Right renal pelvis (tissue), 4 donors: Measurements from ENCODE around the gene EIF3L. TPM values are rescaled to one million over a fixed set of nuclear protein-coding genes. Genes with fewer than 3 reads are reported as not detected.

Experiments used
- DNase-seq, 4 donors: peaks; one replicate each; pipeline ENCODE4 v3.0.0-alpha.2; 2013; ENCODE audit warnings: low read depth in 4 of 4, low spot score in 3 of 4, missing footprints in 1 of 4
- polyA plus RNA-seq, 4 donors: library from polyadenylated mRNA; unstranded; fragments of 120-200 nt; gene quantifications; one replicate each; pipeline ENCODE4 v1.2.1, GENCODE V29; 2013; ENCODE audit not compliant: insufficient read length in 4 of 4

Gene EIF3L
- polyA plus RNA-seq, 4 donors: 1,007 to 1,114 (median 1,055) TPM

DNA sequence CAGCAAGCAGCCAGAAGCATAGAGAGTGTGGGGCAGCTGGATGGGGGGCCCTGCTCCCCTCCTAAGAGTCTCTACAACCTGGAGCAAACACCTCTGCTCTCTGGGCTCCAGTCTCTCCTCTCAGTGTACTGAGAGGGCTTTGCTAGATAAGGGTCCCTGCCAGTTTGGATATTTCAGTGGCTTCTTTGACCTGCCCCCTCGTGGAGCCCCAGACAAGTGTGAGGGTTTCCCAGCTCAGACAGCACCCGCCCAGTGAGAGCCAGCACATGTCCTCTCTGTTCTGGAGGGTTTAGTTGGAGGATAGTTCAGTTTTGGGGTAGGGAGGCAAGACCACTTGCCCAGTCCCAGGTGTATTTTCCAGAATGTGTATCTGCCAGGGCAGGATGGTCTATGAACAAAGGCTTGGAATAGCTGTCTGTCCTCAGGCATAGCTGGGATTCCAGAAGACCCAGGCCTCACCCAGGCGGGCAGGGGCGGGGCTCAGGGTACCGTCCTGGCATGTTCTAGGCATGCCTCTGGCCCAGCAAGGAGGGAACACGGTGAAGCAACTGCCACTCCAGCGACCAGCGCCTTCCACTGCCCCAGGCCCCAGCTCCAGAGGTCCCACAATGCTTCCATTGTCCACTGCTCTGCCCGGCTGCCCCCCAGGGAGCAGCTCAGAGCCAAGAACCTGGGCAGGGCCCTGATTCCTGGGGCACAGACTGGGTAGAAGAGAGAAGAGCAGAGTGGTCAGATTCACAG is 49.4 kb downstream of the EIF3L start:
- no peak for DNase-seq

DNA sequence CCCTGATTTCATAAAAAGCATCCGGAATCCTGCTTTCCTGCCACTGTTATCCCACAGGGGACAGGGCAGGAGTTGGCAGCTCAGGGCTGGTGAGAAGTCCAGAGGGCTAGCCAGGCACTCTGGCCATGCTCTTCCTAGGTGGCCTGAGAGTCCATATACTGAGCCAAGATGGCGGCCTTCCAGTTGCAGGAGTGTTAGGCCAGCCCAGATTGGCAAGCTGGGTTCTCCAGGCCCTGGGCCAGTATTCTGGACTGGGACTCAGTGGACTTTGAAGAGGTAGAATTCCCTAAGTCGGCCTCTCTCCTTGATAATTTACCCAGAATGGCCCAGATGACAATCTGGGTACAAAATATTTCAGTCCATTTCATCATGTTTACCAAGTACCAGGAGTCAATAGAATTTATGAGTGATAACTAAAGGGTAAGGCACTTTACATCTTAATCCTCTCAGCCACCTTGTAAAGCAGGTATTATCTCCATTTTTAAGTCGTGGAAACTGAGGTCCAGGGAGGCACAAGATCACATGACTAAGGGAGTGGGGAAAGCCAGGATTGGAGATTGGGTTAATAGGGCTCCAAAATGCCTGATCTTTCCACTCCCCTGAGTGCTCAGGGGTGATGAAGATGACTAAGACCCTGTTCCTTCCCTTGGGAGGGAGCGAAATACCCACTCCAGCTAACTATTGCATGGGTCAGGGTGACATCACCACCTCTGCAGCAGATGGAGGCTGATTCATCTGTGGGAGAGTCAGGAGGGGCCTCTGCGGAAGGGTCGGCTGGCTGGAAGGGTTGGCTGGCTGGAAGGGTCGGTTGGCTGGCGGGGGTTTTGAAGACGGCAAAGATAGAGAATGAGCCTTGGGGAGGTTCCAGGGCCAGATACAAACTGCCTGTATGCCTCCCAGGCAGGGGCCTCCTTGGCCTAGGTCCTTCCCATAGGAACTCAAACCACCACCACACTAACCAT is 55.6 kb downstream of the EIF3L start:
- no peak for DNase-seq

- DNase-seq: peak in 1 of 4 donors; percentile 25
Measured at GRCh38 chr22:37905534-37906363, 56.5 kb downstream of the EIF3L start, which contains the start of gene MICALL1. TSS of gene MICALL1 (plus strand) at chr22:37906297. CDS start at chr22:37906423, 126 bp downstream.

DNA sequence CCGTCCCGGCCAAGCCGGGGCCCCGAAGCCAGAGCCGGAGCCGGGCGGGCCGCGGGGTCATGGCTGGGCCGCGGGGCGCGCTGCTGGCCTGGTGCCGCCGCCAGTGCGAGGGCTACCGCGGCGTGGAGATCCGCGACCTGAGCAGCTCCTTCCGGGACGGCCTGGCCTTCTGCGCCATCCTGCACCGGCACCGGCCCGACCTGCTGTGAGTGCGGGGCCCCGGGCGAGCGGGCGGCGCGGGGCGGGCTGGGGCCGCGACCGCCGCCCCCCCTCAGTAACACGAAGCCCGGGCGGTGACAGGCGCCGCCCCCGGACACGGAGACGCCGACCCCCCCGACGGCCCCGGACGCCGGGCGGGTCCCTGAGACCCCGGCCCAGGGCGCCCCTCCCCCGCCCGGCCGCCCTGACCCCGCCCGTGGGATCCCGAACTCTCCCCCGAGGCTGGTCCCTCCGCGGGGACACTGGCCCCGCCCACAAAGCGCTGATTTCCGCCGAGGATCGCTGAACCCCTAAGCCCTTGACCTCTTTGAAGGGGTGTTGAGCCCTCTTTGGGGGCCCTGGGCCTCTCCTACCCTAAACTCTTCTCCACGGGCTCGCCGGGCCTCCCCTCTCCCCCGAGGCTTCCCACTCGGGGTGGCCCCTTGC is 57.3 kb downstream of the EIF3L start:
- no peak for DNase-seq

GRCh38 chr22:37907036-37907954 is 58.1 kb downstream of the EIF3L start:
- no peak for DNase-seq

GRCh38 chr22:37909766-37910165 is 60.5 kb downstream of the EIF3L start:
- DNase-seq: no peak

DNA sequence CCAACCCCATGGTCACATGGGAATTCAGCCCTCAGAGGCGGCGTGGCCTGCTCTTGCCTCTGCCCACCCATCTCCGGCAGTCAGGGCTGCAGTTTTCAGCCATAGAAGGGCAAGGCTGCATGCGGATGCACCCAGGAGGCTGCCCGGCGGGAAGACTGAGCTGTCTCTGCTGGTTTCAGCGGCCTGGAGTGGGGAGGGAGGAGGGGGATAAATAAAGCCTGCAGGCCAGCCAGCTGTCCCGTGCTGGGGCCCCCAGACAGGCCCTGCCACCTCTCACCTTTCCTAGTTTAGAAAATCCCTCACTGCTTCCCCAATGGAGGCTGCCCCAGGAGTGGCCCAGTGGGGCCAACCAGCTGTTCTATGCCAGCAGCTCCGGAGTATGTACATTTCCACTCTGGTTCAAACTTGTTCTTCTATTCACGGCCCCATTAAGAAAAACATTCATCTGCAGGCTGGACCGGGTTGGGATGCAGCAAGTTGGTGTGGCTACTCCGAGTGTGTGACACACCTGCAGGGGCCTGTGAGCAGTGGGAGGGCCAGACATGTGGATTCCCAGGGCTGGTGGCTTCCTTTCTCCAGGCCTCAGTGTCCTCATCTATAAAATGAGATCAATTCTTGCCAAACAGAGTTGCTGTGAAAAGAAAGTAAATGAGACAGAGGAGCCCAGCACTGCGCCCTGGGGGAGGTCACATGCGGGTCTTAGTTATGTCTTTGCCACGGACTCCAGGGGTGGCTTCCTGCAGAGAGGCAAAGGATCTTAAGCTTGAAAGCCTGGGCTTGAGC is 61.9 kb downstream of the EIF3L start:
- DNase-seq: no peak

DNA sequence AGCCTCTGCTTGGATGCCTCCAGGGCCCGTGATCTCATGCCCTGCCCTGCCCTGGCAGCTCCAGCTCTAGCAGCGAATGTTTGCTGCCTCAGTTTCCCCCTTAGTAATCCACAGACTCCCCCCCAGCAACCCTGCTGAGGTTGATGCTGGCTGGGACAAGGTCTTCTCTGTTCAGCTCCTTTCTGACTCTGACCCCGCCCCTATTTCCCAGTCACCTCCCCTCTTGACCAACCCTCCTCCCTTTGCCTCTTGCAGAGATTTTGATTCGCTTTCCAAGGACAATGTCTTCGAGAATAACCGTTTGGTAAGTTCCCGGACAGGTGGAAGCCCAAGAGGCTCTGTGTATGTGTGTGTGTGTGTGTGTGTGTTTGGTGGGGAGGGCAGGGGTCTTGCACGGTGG is 62.5 kb downstream of the EIF3L start:
- no peak for DNase-seq

DNA sequence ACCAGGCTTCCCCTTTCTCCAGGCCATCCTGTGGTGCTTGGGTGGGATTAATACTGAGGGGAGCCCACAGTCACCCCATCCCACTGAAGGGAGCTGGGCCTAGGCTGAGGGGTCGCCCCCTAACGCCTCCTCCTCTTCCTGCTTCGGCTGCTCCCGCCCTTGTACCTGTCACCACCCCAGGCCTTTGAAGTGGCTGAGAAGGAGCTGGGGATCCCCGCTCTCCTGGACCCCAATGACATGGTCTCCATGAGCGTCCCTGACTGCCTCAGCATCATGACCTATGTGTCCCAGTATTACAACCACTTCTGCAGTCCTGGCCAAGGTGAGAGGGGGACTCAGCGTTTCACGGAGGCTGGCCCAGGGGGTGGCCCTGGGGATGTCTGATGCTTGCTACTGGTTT is 63.0 kb downstream of the EIF3L start:
- DNase-seq: no peak

DNA sequence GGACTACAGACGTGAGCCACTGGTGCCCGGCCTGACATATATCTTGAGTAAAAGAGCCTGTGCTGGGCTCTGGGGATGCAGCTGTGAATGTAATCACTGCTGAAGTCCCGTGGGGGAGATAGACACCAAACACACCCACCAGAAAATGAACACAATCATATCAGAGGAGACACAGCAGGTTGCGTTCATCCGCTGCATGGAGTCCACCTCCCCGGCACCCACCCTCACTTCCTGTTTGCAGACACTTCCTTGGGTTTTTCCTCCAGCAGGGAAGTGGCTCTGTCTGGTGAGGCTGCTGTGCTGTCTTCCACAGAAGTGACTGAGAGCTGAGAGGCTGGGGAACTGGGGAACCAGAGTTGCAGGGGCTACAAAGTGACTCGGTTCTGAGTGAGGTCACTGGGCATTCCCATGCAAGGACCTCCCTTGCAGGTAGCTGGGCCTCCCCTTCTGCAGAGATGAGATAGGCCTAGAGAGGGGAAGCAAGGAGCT is 64.1 kb downstream of the EIF3L start:
- DNase-seq: no peak

DNA sequence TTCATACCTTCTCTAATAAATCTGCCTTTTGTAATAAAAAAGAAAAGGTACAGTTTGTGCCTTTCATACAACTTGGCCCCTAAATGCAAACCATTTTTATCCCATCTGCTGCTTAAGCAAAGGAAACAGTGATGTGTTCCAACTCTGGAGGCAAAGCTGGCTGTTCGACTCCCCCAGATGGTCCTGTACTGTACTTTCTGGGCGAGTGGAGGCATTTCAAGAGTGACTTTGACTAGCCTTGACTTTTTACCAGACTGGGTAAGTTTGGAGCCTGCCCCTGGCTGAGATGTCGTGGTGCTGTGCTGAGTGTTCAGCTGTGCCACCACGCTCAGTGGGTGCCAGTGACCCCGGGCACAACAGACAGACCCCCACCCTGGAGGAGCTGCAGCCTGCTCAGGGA is 67.1 kb downstream of the EIF3L start:
- DNase-seq: no peak

- no peak for DNase-seq
Measured at GRCh38 chr22:37917874-37918548, 68.8 kb downstream of the EIF3L start.

DNA sequence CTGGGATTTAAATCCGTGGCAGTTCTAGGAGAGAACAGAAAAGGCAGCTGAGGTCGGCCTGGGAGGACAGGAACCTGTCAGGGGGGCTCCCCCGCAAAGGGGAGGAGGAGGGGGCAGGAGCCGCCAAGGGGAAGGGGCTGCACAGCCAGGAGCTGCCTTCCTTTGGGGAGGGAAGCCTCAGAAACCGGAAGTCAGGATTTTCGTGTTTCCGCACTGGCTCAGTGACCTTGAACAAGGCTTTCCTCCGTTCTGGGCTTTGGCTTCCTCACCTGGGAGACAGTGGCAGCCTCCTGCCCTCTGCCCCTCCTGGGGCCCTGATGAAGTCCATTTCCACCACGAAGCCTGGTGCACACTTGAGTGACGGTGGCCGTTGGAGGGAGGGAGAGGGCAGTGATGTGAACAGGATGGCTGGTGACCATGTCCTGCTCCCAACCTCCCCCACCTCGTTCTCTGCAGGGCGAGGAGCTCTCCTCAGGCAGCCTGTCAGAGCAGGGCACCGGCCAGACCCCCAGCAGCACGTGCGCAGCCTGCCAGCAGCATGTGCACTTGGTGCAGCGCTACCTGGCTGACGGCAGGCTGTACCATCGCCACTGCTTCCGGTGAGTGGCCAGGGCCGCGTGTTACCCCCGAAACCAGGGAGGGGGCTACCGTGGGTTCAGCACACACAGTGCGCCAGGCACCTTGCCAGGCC is 69.5 kb downstream of the EIF3L start:
- no peak for DNase-seq

DNA sequence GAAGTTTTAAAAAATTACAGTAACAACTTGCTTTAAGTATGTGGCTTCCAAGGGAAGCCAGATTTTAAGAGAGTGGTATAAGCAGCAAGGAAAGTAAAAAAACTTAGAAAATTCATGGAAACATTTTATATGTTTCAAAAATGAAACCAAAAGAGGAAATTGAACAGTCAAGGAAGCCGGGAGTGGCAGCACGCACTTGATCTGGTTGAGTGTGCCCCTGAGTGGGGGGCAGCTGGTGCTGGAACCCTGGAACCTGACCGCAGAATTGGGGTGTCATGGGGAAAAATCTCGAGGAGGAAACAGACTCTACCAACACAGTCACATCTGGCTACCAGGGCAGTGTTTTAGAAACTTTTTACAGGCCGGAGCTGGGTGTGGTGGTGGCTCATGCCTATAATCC is 70.9 kb downstream of the EIF3L start:
- no peak for DNase-seq

DNA sequence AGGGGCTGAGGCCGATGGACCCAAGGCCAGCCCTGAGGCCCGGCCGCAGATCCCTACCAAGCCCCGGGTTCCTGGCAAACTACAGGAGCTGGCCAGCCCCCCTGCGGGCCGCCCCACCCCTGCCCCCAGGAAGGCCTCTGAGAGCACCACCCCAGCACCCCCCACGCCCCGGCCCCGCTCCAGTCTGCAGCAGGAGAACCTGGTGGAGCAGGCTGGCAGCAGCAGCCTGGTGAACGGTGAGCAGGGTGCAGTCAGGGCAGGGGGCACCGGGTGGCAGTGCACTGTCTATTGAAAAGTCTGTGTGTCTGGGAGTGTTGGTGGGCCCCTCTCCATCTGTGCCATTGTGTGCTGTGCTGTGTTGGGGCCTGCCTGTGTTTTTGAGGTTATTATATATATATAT is 73.0 kb downstream of the EIF3L start:
- no peak for DNase-seq

DNA sequence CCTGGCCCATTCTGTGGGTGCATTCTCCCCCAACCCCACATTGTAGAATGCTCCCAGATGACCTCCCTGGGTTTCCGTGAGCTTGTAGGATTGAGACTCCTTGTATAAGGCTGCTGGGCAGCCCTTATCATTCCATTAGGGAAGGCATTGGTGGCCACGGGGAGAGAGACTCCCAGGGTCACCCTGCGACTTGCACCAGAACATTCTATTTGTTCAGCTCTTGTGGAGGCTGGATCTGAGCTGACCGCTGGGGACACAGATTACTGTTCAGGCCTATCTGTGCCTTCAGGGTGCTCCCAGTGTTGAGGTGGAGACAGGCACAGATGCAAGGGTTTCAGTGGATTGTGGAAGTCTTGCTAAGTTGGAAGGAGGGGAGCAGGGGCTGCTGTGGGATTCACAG is 74.7 kb downstream of the EIF3L start:
- DNase-seq: no peak

DNA sequence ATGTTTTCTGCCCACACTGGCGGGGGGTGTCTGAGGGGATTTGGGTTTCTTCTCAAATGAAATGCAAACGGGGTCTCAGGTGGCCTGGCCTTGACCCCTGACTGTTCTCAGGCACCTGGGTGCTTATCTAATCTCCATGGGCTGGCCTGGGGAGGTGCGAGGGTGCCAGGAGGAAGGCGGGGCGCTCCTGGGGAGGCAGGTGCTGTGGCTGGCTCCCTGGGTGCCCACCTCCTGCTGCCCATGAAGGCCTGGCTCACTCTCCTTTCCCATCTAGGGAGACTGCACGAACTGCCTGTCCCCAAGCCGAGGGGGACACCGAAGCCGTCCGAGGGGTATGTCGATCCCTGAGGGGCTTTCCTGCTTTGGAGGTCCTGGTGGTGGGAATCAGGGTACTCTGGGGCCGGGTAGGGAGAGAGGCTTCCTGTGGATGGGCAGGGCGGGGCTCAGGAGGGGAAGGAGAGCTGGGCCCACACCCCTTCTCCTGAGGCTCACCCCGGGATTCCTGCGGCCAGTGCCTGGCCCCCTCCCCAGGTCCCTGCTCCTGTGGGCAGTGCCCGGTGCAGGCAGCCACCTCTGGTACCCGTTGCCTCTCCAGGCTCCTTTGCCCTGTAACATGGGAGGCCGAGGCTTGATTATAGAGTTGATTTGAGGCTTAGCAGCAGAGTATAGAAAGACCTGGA is 75.3 kb downstream of the EIF3L start:
- DNase-seq: no peak
